Measurements from ENCODE around the gene PLPPR3.

PLPPR3 gene, protein sequence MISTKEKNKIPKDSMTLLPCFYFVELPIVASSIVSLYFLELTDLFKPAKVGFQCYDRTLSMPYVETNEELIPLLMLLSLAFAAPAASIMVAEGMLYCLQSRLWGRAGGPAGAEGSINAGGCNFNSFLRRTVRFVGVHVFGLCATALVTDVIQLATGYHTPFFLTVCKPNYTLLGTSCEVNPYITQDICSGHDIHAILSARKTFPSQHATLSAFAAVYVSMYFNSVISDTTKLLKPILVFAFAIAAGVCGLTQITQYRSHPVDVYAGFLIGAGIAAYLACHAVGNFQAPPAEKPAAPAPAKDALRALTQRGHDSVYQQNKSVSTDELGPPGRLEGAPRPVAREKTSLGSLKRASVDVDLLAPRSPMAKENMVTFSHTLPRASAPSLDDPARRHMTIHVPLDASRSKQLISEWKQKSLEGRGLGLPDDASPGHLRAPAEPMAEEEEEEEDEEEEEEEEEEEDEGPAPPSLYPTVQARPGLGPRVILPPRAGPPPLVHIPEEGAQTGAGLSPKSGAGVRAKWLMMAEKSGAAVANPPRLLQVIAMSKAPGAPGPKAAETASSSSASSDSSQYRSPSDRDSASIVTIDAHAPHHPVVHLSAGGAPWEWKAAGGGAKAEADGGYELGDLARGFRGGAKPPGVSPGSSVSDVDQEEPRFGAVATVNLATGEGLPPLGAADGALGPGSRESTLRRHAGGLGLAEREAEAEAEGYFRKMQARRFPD

DNA sequence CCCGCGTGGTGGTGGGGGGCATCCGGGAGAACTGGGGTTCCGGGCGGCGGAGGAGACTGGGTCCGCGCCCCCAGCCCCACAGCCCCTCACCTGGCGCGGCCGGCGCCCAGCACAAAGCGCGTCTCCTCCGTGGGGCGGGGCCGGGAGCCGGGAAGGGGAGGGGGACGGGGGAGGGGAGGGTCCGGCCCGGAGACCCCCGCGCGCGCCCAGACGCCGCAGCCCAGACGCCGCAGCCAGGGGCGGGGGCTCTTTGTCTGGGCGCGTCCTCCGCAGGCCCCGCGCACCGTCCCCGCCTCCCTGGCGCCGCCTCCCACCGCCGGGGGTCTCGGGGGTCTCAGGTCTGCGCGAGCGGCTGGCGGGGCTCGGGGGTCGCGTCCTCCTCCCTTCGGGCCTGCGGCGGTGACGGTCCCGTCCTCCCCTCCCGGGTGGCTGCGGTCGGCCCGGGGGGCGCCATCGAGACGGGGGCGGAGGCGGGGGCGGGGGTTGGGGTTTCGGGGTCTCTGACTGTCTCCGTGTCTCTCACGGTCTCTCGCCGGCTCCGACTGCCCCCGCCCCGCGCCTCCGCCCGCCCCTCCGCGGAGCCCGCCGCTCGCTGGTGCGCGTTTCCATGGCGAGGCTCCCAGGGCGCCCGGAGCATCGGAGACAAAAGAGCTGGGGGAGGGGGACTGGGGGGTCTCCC is at the start of gene PLPPR3:
PLPPR3 (minus strand) TSS at position 131 of the 679 bp plus-strand sequence. CDS start 396 bp downstream, outside the sequence.
- DNase-seq: peak; percentile 34

DNA sequence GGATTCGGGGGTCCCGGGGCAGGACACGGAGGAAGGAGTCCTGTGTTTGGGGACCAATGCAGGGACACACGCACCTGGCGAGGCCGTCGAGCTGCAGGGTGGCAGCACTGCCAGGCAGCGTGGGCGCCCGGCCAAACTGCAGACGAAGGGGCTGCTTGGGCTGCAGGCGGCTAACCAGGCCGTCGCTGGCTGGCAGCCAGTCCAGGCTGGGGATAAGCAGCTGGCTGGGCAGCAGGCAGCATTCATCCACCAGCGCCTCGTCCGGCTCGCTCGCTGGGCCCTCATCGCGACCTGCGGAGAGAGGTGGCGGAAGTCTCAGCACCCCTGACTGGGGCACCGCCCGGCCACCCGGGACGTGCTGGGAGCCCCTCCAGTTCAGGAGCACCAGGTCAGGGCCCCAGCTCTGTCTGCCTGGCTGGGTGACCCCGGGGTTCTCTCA is 49.2 kb upstream of the PLPPR3 start:
- peak; percentile 68 for DNase-seq

DNA sequence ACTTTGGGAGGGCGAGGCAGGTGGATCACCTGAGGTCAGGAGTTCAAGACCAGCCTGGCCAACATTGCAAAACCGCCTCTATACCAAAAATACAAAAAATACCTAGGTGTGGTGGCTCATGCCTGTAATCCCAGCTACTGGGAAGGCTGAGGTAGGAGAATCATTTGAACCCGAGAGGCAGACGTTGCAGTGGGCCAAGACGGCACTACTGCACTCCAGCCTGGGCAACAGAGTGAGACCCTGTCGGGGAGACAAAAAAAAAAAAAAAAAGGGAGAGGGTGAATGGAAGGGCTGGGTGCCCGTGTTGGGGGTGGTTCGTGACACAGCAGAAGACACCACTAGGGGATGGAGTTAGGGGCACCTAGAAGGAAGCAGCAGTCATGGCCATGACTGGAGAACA is 48.6 kb upstream of the PLPPR3 start:
- no peak for DNase-seq

DNA sequence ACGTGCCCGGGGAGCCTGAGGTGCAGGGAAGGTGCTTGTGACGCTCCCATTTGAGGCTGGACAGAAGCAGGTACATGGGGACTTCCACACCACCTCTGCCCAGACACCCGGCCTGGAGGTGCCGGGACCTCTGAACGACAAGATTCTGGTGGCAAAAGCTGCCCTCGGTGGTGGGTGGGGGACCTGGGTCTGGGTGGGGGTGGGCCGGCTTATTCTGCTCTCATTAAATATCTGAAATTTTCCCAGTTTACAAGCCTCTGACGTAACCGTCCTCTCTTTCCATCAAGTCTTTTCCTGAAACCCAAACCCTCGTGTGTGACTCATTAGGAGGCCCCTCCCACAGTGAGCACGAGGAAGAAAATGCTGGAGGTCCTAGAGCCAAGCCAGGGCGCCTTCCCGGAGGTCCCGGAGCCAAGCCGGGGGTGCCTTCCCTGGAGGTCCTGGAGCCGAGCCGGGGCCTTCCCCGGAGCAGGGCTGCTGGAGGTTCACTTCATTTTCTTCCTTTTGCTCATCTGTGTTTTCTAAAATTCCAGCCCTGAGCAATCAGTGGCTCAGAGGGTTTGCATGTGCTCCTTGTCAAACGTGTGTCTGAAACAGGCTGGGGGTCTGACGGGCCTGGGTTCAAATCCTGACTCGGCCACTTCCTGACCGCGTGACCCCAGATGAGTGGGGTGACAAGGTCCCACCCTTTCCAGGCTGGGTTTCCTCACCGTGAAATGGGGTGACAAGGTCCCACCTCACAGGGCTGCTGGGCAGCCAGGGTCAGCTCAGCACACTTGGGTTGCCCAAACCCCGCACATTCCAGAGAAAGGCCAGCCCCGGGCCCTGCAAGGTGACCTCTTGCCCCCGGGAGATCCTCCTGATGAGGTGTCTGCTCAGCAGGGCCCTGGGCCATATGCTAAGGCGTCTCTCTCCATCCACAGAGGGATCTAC is 47.8 kb upstream of the PLPPR3 start:
- peak; percentile 77 for DNase-seq

DNA sequence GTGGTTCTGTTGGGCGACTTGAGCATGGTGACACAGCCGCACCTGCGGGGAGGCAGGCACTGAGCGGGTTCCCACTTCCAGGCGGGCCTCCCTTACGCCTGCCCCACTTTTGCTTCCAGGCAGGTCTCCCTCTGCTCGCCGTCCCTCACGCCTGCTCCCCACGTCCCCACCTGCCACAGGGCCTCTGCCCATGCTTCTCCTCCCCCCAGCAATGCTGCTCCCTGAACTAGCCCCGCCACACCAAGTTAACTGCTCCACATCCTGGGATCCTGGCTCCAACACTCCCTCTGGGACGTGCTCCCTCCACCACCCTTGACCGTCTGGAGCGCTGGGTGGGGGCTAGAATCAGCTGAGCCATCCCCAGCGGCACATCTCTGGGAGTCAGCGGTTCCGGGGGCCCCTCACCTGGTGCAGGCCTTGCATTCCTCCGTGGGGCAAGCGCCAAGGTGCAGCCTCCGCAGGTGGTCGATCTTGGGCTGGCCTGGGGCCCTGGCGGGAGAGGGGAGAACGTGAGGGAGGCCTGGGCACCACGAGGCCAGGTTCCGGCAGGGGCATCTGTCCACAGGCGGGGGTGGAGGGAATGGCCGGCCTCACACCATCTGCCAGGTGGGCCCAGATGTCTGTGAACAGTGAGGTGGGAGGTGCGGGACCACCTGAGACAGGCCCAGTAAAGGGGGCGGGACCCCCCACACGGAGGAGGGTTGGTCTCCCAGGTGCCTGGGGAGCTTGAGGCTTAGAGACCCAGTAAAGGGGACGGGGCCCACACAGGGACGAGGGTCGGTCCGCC is 46.9 kb upstream of the PLPPR3 start:
- DNase-seq: no peak

DNA sequence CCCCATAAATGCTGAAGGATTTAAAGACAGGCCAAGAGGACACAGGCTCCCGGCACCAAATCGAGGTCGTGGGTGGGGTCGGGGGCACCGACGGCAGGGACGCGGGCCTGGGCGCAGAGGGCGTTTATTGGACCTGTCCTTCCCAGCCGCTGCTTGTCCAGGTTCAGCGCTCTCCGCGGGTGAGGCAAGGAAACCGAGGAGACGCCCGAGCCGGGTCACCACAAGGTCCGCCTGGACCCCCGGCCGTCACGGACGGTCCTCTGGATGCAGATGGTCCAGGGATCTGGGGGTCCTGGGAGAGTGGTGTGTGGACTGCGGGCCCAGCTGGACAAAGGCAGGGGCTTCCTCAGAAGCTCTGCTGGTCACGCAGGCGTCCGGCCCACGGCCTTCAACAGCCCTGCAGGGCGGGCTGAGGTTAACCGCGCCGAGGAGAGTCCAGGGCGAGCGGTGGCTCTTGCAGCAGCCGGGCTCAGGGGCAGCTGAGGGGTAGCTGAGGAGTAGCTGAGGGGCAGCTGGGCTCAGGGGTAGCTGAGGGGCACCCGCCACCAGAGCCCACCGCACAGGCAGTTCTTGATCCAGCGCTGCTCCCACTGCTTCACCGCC is 46.2 kb upstream of the PLPPR3 start:
- no peak for DNase-seq

DNA sequence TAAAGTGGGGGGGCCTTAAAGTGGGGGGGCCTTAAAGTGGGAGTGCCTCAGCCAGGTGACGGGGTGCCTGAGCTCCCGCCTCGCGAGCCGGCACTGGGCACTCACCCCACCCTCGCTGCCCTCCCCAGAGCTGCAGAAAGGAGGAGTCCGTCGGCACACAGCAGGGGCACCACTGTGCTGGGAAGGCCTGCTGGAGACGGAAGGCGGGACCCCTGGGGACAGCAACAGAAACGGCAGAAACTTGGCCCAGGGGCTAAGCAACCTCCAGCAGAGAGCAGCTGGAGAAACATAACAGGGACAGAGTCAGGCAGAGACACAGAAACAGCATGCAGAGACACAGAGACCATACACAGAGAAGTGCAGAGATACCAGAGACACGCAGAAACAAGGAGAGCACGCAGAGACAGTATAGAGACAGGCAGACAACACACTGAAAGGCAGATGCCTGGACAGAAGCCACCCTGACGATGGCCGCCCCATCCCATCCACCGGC is 45.6 kb upstream of the PLPPR3 start:
- DNase-seq: no peak

DNA sequence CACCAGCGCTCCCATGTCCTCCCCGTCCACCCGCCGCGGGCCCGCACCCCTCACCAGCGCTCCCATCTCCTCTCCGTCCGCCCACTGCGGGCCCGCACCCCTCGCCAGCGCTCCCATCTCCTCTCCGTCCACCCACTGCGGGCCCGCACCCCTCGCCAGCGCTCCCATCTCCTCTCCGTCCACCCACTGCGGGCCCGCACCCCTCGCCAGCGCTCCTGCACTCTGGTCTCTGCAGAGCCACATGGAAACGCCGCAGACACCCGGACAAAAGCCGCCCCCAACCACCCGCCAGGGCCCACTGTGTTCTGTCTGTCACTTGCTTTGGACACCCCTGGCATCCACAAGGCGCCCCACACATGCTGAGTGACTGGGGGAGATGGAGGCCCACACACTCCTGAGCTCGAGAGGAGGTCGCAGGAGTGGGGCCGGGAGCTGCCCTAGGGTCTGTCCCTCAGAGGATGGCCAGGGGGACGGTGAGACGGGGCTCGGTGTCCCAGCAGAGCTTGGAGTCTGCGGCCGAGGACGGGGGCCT is 45.1 kb upstream of the PLPPR3 start:
- no peak for DNase-seq

DNA sequence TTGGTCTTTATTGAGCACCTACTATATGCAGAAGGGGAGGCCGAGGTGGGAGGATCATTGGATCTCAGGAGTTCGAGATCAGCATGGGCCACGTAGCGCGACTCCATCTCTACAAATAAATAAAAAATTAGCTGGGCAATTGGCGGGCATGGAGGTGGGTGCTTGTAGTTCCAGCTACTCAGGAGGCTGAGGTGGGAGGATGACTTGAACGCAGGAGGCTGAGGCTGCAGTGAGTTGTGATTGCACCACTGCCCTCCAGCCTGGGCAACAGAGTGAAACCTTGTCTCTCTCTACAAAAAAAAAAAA is 41.5 kb upstream of the PLPPR3 start:
- DNase-seq: no peak

DNA sequence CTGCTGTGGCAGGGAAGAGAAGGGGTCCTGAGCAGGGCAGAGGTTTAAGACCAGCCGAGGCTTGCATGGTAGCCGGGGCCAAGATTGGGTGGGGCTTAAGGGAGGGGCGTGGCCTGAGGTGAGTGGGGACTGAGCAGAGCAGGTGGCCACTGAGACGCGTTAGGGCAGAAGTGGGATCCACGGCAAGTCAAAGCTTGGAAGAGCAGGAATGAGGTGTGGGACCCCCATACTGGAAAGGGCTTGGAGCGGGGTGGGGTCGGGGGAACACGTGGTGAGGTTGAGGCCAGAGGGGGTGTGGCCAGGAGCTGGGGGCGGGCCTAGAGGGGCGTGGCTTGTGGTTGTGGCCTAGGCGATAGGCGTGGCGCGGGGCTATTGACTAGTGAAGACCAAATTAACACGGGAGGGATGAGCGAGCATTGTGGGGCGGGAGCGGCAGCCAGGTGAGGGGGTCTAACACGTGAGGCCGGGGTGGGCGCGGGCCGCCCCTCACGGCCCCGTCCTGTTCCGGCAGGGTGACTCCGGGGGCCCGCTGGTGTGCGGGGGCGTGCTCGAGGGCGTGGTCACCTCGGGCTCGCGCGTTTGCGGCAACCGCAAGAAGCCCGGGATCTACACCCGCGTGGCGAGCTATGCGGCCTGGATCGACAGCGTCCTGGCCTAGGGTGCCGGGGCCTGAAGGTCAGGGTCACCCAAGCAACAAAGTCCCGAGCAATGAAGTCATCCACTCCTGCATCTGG is 41.0 kb upstream of the PLPPR3 start:
- peak; percentile 65 for DNase-seq

DNA sequence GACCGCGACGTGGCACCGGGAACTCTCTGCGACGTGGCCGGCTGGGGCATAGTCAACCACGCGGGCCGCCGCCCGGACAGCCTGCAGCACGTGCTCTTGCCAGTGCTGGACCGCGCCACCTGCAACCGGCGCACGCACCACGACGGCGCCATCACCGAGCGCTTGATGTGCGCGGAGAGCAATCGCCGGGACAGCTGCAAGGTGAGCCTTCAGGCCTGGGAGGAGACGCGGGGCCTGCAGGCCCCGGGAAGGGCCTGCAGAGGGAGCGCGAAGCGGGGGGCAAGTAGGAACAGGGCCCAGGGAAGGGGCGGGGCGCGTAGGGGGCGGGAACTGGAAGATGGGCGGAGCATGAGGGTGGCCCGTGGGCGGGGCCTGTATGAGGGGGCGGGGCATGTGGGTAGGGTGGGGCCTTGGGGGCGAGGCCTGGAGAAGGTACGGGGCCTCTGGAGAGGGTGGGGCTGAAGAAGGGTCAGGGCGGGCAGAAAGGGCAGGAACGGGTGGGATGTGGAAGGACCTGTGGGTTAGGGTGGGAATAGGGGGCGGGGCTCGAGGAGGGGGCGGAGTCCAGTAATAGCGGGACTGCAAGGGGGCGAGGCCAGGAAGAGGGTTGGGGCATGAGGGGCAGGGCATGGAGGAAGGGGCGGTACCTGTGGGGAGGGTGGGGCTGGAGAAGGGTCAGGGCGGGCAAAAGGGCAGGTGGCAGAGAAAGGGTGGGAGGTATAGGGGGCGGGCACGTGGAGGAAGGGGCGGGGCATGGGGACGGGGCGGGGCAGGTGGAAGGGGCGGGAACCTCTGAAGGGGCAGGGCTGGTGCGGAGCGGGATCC is 40.2 kb upstream of the PLPPR3 start:
- DNase-seq: no peak

DNA sequence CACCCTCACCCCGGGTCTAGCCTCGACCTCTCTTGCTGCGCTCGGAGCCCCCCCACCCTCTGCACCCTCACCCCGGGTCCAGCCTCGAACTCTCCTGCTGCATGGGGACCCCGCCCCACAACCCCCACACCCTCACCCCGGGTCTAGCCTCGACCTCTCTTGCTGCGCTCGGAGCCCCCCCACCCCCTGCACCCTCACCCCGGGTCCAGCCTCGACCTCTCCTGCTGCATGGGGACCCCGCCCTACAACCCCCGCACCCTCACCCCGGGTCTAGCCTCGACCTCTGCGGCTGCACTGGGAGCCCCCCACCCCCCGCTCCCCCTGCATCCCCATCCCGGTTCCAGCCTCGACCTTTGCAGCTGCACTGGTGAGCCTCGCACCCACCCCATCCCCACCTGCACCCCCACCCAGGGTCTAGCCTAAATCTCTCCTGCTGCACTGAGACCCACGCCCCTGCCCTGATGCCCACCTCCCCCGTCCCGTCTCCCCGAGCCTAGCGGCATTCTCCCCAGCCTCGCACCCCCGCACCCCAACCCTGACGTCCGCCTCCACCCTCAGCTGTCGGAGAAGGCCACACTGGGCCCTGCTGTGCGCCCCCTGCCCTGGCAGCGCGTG is 39.5 kb upstream of the PLPPR3 start:
- peak; percentile 18 for DNase-seq

DNA sequence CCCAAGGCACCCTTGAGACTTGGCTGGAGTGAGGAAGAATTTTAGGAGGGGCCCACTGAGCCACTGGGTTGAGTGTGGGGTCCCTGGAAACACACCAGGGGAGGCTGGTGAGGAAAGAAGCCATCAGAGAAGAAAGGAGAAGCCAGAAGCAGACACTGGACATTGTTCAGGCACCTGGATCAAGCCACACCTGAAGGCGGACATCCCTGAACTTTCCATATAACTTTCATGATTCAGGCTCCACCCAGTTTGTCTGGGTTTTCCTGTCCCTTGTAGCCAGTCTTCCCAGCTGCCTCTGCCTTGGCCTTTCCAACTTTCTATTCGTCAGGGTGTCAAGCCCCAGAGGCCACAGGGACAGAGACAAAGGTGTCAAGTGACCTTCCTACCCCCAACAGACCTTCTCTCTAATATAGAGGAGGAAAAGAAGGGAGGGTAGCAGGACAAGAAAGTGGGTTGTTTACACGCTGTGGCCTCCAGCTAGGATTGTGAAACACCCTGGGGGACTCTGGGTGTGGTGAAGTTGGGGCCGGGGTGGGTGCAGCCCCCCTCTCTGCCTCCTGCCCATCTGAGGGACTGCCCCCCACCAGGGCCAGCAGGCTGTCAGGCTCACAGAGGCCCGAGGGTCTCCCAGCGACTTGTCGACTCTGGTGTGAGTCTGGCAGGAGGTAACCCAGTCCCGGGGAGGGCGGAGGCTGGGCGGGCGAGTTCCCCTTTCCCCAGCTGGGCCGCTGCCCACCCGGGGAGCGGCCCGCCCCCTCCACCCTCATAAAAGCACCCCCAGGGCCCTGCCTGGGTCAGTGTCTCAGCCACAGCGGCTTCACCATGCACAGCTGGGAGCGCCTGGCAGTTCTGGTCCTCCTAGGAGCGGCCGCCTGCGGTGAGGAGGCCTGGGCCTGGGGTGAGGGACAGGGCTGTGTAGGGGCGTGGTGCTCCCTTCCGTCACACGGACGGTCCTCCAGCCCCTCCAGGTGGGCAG is 37.4 kb upstream of the PLPPR3 start, which contains the start of gene CFD:
CFD (plus strand) TSS at position 797 of the 976 bp plus-strand sequence; CDS start at position 823, 26 bp downstream.
- DNase-seq: peak; percentile 25

DNA sequence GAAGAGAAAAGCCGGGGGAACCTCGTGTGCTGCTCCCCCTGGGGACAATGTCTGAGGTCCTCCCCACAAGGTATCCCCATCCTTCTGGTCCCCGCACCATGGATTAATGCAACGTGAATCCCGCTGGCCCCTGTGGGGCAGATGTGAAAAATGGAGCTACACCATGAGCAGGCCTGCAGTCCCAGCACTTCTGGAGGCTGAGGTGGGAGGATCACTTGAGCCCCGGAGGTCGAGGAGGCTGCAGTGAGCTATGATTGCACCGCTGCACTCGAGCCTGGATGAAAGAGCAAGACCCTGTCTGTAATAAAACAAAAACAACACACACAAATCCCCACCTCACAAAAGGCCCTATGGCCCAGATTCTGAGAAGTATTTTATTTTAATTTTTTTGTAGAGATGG is 36.5 kb upstream of the PLPPR3 start:
- DNase-seq: no peak

DNA sequence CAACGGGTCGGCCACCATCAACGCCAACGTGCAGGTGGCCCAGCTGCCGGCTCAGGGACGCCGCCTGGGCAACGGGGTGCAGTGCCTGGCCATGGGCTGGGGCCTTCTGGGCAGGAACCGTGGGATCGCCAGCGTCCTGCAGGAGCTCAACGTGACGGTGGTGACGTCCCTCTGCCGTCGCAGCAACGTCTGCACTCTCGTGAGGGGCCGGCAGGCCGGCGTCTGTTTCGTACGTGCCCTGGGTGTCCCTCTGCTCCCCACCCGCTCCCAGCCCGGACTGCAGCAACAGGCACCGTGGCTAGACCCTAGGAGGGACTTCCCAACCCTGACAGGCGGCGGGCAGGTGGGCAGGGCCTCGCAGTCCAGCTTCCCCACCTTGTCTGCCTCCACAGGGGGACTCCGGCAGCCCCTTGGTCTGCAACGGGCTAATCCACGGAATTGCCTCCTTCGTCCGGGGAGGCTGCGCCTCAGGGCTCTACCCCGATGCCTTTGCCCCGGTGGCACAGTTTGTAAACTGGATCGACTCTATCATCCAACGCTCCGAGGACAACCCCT is 33.9 kb upstream of the PLPPR3 start:
- DNase-seq: peak; percentile 20

DNA sequence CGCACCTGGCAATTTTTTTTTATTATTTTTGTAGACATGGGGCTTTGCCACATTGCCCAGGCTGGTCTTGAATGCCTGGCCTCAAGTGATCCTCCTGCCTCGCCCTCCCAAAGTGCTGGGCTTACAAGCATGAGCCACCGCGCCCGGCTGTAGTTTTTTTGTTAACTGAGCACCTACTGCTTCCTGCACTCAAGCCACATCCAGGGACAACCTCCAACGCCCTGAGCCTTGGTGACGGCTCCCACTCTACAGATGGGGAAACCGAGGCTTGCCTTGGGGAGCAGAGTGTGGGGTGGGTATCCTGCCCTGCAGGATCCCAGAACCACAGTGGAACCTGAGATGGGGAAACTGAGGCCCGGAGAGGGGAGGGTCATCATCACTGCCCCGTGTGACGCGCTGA is 33.4 kb upstream of the PLPPR3 start:
- no peak for DNase-seq

DNA sequence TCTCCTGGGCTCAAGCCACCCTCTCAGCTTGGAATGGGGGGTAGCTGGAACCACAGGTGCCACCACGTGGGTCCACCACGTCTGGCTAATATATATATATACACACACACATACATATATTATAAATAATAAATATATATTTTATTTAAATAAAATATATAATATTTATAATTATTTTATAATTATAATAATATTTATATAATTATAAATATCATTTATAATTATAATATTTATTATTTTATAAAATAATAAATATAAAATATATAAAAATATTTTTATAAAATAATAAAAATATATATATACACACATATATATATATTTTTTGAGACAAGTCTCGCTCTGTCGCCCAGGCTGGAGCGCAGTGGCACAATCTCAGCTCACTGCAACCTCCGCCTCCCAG is 32.8 kb upstream of the PLPPR3 start:
- DNase-seq: no peak

All from right hindlimb (tissue), 1 donor.